Activated CD8-positive, alpha-beta memory T cell treated with anti-CD3 and anti-CD28 coated beads, Interleukin-2, amount 50 U/mL, for 1 hour (primary cell): ENCODE measurements around the gene MEF2C.
"Not testable (repeated sequence)": the region's sequence is repeated elsewhere in the genome, so short reads cannot be mapped to it uniquely, and the experiment has no call there.

Experiments
- DNase-seq: peaks from one replicate; pipeline ENCODE4 v3.0.0-alpha.2; 2020; ENCODE audit errors: extremely low read depth

The MEF2C gene

GRCh38 chr5:88862547-88863175 is 20.3 kb downstream of the MEF2C start:
- no peak for DNase-seq

- no peak for DNase-seq
These were observed 21.8 kb downstream of the MEF2C start for GRCh38 chr5:88861231-88861630.

- no peak for DNase-seq
These were observed 22.5 kb downstream of the MEF2C start for GRCh38 chr5:88860501-88860900.

- no peak for DNase-seq
These were observed 24.6 kb downstream of the MEF2C start for GRCh38 chr5:88858392-88858791.

GRCh38 chr5:88856381-88856780 is 26.6 kb downstream of the MEF2C start:
- not testable (repeated sequence) for DNase-seq

- no peak for DNase-seq
These were observed 28.2 kb downstream of the MEF2C start for GRCh38 chr5:88854769-88855168.

GRCh38 chr5:88847420-88847819 is 35.6 kb downstream of the MEF2C start:
- DNase-seq, result no peak

GRCh38 chr5:88846434-88846833 is 36.5 kb downstream of the MEF2C start:
- DNase-seq, result no peak

GRCh38 chr5:88845081-88845697 is 37.8 kb downstream of the MEF2C start:
- DNase-seq, result no peak

- DNase-seq, result no peak
These were observed 40.2 kb downstream of the MEF2C start for GRCh38 chr5:88842784-88843183.

- no peak for DNase-seq
These were observed 41.8 kb downstream of the MEF2C start for GRCh38 chr5:88841212-88841611.

GRCh38 chr5:88840495-88840894 is 42.5 kb downstream of the MEF2C start:
- no peak for DNase-seq

- DNase-seq, result no peak
These were observed 43.7 kb downstream of the MEF2C start for GRCh38 chr5:88839238-88839637.

- no peak for DNase-seq
These were observed 44.5 kb downstream of the MEF2C start for GRCh38 chr5:88838500-88838899.

- DNase-seq, result no peak
These were observed 45.2 kb downstream of the MEF2C start for GRCh38 chr5:88837817-88838216.

GRCh38 chr5:88837222-88837621 is 45.8 kb downstream of the MEF2C start:
- no peak for DNase-seq

GRCh38 chr5:88836195-88836838 is 46.7 kb downstream of the MEF2C start:
- no peak for DNase-seq

GRCh38 chr5:88834499-88834898 is 48.5 kb downstream of the MEF2C start:
- no peak for DNase-seq

GRCh38 chr5:88834131-88834462 is 48.9 kb downstream of the MEF2C start:
- no peak for DNase-seq

GRCh38 chr5:88833371-88834130 is 49.4 kb downstream of the MEF2C start:
- DNase-seq, result no peak

GRCh38 chr5:88831816-88832215 is 51.2 kb downstream of the MEF2C start:
- DNase-seq, result no peak

GRCh38 chr5:88830567-88830966 is 52.4 kb downstream of the MEF2C start:
- no peak for DNase-seq

- DNase-seq, result no peak
These were observed 53.2 kb downstream of the MEF2C start for GRCh38 chr5:88829775-88830174.
